ENCODE data around the gene RPL10.

RPL10 gene

GRCh38 chrX:154362085-154362742 is 36.0 kb upstream of the RPL10 start:
- no peak for DNase-seq

GRCh38 chrX:154363706-154364439 is 34.3 kb upstream of the RPL10 start:
- DNase-seq = no peak

- no peak for DNase-seq
Observed at GRCh38 chrX:154365052-154365600, 33.1 kb upstream of the RPL10 start.

- no peak for DNase-seq
Observed at GRCh38 chrX:154365997-154366665, 32.0 kb upstream of the RPL10 start.

- DNase-seq = no peak
Observed at GRCh38 chrX:154366666-154367055, 31.5 kb upstream of the RPL10 start.

- no peak for DNase-seq
Observed at GRCh38 chrX:154367474-154368308, 30.5 kb upstream of the RPL10 start.

- DNase-seq = peak; percentile 50 to 76 (median 66)
Observed at GRCh38 chrX:154368630-154369448, 29.3 kb upstream of the RPL10 start.

- peak; percentile 45 to 57 (median 48) for DNase-seq
Observed at GRCh38 chrX:154369449-154370299, 28.5 kb upstream of the RPL10 start.

GRCh38 chrX:154370300-154371016 is 27.7 kb upstream of the RPL10 start:
- DNase-seq = peak in 1 of 6 experiments; percentile 29

- DNase-seq = peak; percentile 76 to 90 (median 88)
Observed at GRCh38 chrX:154371017-154371788, 27.0 kb upstream of the RPL10 start.

- no peak for DNase-seq
Observed at GRCh38 chrX:154371789-154372300, 26.3 kb upstream of the RPL10 start.

- DNase-seq = no peak
Observed at GRCh38 chrX:154372612-154373022, 25.6 kb upstream of the RPL10 start.

- peak in 2 of 6 experiments; percentile 16 to 23 for DNase-seq
Observed at GRCh38 chrX:154373340-154374306, 24.6 kb upstream of the RPL10 start.

- DNase-seq = peak in 1 of 6 experiments; percentile 18
Observed at GRCh38 chrX:154374313-154375155, 23.6 kb upstream of the RPL10 start, which contains the start of gene FLNA. Gene FLNA (minus strand): TSS chrX:154374634. CDS start chrX:154371245, 3,389 bp downstream.

- DNase-seq = no peak
Observed at GRCh38 chrX:154375156-154375504, 23.0 kb upstream of the RPL10 start.

- no peak for DNase-seq
Observed at GRCh38 chrX:154376774-154377173, 21.4 kb upstream of the RPL10 start.

Data from stimulated activated naive CD4-positive, alpha-beta T cell (primary cell).